DMS153 treated with DMSO at 0.1 percent for 48 hours (cell line): Measurements from ENCODE around the gene SIAE.
A peak's percentile ranks its signal among the peaks of the same experiment; 100 is the strongest.

ENCODE experiments used
- DNase-seq: peaks from one replicate; lab custom pipeline; 2025; ENCODE audit not compliant: unreplicated experiment; lab: John Stamatoyannopoulos, UW

SIAE gene

GRCh38 chr11:124667601-124668000 is 5.9 kb downstream of the SIAE start:
- DNase-seq = no peak

GRCh38 chr11:124663861-124664260 is 9.7 kb downstream of the SIAE start:
- DNase-seq = no peak

DNA sequence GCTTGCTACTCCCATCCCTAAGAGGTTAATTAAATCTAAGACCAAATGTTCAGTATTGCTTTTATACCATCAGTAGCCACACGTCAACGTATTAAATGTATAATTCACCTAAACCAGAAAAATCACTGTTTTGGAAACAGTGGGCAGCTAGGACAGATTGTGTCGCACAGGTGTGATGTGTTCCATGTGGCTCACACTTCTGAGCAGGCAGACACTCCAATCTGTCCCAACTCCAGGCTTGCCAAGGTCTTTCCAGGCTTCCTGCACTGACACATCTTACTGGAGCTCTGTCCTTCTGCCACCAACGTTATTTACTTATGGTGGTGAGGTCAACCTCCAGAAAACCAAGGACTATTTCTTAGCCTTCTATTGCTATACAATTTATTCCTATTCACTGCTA is 11.4 kb downstream of the SIAE start:
- DNase-seq = no peak

GRCh38 chr11:124661553-124661952 is 12.0 kb downstream of the SIAE start:
- DNase-seq = no peak

DNA sequence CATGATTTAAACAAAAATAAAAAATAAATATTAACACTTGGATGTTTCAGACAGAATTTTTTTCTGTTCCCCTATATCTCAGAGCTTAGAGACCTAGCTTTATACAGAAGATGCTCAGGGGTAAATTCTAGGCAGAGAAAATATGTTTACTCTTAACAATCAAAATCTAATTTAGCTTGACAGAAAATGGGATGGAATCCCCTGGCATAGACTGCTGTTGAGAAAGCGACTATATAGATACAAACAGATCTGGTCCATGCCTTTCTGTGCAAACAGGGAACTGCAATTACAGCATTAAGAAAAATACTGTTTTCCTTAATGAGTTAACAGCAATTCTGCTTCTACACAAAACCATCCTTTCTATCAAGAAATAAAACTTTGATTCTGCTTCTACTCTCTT is 14.6 kb downstream of the SIAE start:
- no peak for DNase-seq

GRCh38 chr11:124658501-124658900 is 15.0 kb downstream of the SIAE start:
- no peak for DNase-seq

GRCh38 chr11:124657904-124658303 is 15.6 kb downstream of the SIAE start:
- DNase-seq = no peak

DNA sequence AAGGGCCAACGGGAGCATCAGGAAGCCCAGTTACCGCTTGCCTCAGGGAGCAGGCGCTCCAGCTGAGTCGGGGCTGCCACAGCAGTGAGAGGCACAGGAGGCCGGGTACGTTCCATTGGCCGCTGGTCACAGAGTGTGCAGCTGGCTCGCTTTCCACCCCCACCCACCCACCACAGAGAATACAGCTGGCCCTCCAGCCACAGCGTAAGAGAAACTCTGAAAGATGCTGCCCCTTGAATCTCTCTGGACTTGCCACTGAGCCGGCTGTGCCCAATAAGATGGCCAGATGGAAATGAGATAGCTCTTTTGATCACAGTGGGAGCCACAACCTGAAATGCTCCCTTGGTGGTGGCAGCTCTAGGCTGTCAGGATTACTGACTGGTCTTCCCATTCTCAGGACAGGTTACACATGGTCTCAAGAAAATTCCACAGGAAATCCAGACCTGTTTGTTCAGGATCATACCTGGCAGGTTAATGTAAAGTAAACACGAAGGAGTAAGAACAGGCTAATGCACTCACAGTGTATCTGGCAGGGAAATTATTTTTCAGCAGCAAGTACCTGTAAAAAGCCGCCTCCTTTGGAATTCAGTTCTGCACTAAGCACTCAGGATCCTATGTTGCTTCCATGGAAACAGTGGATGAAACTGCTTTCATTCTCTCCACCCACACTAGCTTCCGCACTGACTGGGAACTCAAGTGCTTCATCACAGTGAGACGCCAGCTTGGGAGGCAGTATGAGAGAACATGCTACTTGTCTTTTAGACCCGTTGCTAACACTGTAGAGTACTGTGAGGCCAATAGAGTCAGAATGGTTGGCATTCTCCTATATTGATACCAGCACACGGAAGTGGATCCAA is 16.5 kb downstream of the SIAE start:
- DNase-seq = peak; percentile 53

DNA sequence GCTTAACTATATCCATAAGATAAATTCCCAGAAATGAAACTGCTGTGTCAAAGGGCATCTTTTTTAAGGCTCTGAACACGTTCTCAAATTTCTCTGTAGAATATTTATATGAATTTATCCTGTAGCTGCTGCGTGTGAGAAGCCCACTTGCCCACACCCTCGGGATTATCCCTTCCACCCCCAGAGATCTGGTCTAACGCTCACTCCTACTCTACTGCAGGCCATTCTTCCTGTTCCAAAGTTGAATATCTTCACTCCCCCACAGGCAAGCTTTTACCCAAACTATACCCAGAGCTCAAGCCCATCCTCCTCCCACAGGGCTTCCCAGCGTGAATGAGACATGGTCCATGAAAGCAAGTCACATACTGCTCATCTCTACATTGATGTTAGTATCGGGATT is 24.9 kb downstream of the SIAE start:
- no peak for DNase-seq

- no peak for DNase-seq
Observed at GRCh38 chr11:124646148-124646547, 27.4 kb downstream of the SIAE start.

GRCh38 chr11:124644426-124645280 is 28.9 kb downstream of the SIAE start:
- DNase-seq = peak; percentile 72

GRCh38 chr11:124643605-124644425 is 29.7 kb downstream of the SIAE start:
- no peak for DNase-seq

DNA sequence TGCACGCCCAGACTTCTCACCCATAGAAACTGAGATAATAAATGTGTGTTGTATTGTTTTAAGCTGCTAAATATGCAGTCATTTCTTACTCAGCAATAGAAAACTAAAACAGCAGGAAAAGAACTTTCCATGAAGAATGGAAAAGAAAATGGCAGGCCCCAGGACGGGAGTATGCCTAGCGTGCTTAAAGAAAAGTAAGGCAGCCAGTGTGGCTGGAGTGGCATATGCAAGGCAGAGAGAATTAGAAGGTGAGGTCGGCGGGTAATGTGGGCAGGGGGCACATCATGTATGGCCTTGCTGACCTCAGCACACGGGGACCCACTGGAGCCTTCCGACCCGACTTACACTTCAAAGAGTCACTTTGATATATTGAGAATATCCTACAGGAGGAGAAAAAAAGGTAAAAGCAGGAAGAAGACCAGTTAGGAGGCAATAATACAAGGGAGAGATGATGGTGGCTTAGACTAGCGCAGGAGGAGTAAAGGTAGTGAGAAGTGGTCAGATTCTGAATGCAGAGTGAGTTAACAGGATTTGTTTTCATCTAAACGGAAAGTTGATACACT is 30.4 kb downstream of the SIAE start:
- no peak for DNase-seq

GRCh38 chr11:124642628-124643027 is 30.9 kb downstream of the SIAE start:
- no peak for DNase-seq

DNA sequence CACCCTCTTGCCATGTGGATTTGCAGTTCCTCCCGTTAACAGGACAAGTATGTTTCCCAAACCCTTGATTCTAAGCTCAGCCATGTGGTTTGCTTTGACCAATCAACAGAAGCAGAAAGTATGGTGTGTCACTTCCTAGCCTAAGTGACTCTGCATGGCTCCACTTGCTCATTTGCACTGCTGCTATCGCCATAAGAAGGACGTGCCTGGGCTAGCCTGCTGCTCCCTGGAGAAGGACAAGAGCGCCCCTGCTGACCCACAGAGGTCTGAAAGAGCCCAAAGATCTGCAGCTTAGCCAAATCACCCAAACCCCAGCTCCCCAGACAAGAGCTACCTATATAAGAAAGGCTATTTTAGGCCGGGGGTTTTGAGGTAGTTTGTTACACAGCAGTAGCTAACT is 32.9 kb downstream of the SIAE start:
- no peak for DNase-seq

DNA sequence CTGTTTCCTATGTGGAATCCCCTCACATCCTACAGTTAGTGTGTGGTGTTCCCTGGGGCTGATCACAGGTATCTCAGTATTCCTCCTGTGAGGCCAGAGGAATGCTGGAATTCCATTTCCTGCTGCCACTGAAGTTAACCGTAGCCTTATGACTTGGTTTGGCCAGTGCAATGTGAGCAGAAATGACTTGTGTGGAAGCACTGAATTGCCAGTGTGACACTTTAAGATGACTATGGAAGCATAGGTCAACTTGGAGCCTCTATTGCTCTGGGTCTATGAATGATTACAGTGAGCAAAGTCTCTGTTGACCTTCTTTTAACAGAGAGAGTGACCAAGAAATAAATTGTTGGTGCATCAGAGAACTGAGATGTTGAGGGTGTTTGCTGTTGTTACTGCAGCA is 34.4 kb downstream of the SIAE start:
- DNase-seq = no peak

DNA sequence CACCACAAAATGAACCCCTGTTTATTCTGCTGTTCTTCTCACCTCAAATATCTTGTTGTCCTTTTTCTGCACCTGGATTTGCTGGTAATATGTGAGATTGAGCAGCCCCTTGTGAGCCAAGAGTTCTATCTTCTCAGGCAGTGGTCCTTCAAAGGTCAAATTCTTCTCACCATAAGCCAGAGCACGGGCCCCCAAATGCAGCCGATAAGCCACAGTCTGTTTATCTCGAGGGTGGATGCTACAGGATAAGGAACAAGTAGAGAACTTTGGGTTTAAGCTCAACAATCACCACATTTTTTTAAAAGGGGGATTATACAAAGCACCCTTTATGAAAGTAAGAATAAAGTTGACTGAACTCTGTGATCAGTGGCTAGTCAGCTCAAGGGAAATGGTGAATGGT is 35.0 kb downstream of the SIAE start:
- no peak for DNase-seq

GRCh38 chr11:124635932-124636331 is 37.6 kb downstream of the SIAE start:
- DNase-seq = no peak

DNA sequence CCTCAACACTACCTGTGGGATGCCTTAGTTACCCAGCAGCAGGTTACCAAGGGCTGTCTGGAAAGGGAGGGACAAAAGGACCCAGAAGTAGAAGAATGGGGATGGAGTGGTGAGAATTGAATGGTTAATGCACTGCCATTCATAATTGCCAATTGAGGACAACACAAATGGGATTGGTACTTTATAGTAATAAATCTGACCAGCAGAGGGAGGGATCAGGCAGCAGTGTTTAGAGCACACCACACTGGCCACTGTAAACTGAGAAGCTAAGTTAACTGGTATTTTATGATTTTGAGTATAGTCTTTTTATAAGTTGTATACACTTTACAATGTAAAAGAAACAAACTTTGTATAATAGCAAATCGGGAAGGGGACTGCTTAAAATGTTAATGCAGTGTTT is 40.2 kb downstream of the SIAE start:
- no peak for DNase-seq

- no peak for DNase-seq
Observed at GRCh38 chr11:124629961-124630360, 43.6 kb downstream of the SIAE start.

DNA sequence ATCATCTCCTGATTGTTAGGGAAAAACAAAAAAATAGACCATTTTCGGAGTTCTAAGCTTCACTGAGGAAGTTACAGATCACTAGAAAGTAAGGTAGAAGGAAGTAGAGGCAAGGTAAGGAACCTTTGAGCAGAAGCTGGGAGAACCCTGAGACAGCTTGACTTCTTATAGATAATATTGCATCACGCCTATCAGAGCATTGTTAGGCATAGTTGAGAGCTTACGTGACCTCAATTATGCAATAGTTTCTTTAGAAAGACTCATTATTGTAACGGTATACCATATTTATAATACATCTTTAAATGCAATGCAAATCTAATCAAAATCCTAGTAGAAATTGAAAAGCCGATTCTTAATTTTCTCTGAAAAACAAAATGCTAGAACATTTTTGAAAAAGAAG is 46.0 kb downstream of the SIAE start:
- DNase-seq = no peak
